KMS-11 (cell line): ENCODE data around the gene ABHD17B.

Experiments used
- H2AFZ ChIP-seq: fragments of 200-600 bp; sonication (generic); 2 replicates; pipeline ENCODE4 v1.6.1; 2016; ENCODE audit warnings: antibody characterized with exemption, mixed run types, low read depth
- H3K27ac ChIP-seq: fragments of 200-600 bp; sonication (generic); 2 replicates; pipeline ENCODE4 v1.6.1; 2016; ENCODE audit warnings: mild to moderate bottlenecking, mixed run types
- H3K27me3 ChIP-seq: fragments of 200-600 bp; sonication (generic); 2 replicates; pipeline ENCODE4 v1.6.1; 2017; ENCODE audit warnings: mild to moderate bottlenecking, low read depth, mixed run types, moderate library complexity; ENCODE audit not compliant: insufficient read depth
- H3K36me3 ChIP-seq: fragments of 200-600 bp; sonication (generic); 2 replicates; pipeline ENCODE4 v1.6.1; 2017; ENCODE audit warnings: mild to moderate bottlenecking, mixed run types; ENCODE audit not compliant: insufficient read depth
- H3K4me1 ChIP-seq: fragments of 200-600 bp; sonication (generic); 2 replicates; pipeline ENCODE4 v1.6.1; 2016; ENCODE audit warnings: mild to moderate bottlenecking, low read depth, mixed run types; ENCODE audit not compliant: poor library complexity, severe bottlenecking
- H3K4me2 ChIP-seq: fragments of 200-600 bp; sonication (generic); 2 replicates; pipeline ENCODE4 v1.7.0; 2016; ENCODE audit warnings: mild to moderate bottlenecking, mixed run types
- H3K4me3 ChIP-seq: fragments of 200-600 bp; sonication (generic); IDR thresholded peaks from 2 replicates; pipeline ENCODE4 v1.6.1; 2017; ENCODE audit warnings: low read depth, low read length, mixed read lengths; ENCODE audit not compliant: insufficient read depth
- H3K79me2 ChIP-seq: fragments of 200-600 bp; sonication (generic); 2 replicates; pipeline ENCODE4 v1.6.1; 2016; ENCODE audit warnings: low read depth, mixed run types; ENCODE audit not compliant: insufficient read depth
- H3K9ac ChIP-seq: fragments of 200-600 bp; sonication (generic); 2 replicates; pipeline ENCODE4 v1.6.1; 2016; ENCODE audit warnings: mild to moderate bottlenecking, mixed run types
- H4K20me1 ChIP-seq: fragments of 200-600 bp; sonication (generic); 2 replicates; pipeline ENCODE4 v1.6.1; 2016; ENCODE audit warnings: mild to moderate bottlenecking, mixed run types; ENCODE audit not compliant: insufficient read depth
- CTCF ChIP-seq: fragments of 200-600 bp; sonication (generic); conservative IDR thresholded peaks from 2 replicates; pipeline ENCODE4 v1.6.1; 2017; ENCODE audit warnings: low read depth, mild to moderate bottlenecking, antibody characterized with exemption, low read length, moderate library complexity, mixed read lengths

Gene ABHD17B

DNA sequence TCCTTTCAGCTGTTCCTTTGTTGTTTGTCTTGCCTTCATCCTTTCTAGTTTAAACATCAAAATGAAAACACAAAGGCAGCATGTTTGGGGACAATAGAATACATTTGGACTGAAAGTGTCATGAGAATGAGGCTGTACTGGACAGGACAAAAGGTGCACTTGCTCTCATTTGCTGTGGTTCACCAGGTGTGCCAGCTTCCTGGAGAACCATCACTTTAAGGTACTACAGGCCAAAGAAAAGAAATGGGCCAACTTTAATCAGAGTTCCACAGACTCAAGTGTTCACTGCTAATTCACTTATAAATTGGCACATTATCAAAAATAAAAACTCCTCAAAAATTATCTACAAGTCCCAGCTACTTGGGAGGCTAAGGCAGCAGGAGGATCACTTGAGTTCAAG is 53.8 kb downstream of the ABHD17B start:
- TF ChIP-seq CTCF = no peak

DNA sequence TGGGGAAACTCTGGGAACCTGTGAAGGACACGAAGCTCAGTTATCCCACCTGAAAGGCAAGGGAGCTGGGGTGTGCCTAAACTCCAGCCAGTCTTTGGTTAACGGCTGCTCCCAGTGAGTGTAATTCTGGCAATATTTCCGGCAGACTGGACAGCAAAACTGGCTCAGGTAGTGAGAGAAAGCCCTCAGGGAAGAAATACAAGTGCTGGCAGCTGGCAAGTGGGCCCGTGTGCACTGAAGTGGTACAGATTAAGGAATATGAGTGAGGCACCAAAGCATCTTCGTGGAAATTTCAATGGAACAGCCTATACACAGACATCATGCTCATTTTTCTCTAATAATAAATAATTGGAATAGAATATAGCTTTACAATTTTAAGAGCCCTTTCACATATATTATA is 56.2 kb downstream of the ABHD17B start:
- TF ChIP-seq CTCF = no peak
- Histone ChIP-seq H2AFZ (no peak overlapping the region), H3K4me1 (peaks cover 26% of the 10 kb centered on the region)

More for the DNA sequence above, 53.8 kb downstream of the ABHD17B start:
- no peak overlapping the region for H3K9ac ChIP-seq
- no peaks in the 10 kb centered on the region for H3K27me3 ChIP-seq
- no peak overlapping the region for H3K4me2 ChIP-seq
- peaks cover 26% of the 10 kb centered on the region for H3K4me1 ChIP-seq
- H2AFZ ChIP-seq = no peak overlapping the region
- H3K79me2 ChIP-seq = no peaks in the 10 kb centered on the region
- no peaks in the 10 kb centered on the region for H3K36me3 ChIP-seq
- no peak overlapping the region for H3K27ac ChIP-seq
- H4K20me1 ChIP-seq = no peaks in the 10 kb centered on the region
- H3K4me3 ChIP-seq = no peak overlapping the region

GRCh38 chr9:71853084-71853483 is 57.9 kb downstream of the ABHD17B start:
- H3K4me2 ChIP-seq = no peak overlapping the region
- no peaks in the 10 kb centered on the region for H3K79me2 ChIP-seq
- H3K4me1 ChIP-seq = peaks cover 11% of the 10 kb centered on the region
- H3K36me3 ChIP-seq = no peaks in the 10 kb centered on the region
- no peak overlapping the region for H3K27ac ChIP-seq
- H3K4me3 ChIP-seq = no peak overlapping the region
- no peak overlapping the region for H3K9ac ChIP-seq
- no peak for TF ChIP-seq CTCF
- no peaks in the 10 kb centered on the region for H3K27me3 ChIP-seq
- no peaks in the 10 kb centered on the region for H4K20me1 ChIP-seq
- H2AFZ ChIP-seq = no peak overlapping the region

More for the DNA sequence above, 56.2 kb downstream of the ABHD17B start:
- Histone ChIP-seq H3K4me2 (no peak overlapping the region), H3K9ac (no peak overlapping the region), H3K79me2 (no peaks in the 10 kb centered on the region), H3K36me3 (no peaks in the 10 kb centered on the region), H3K27me3 (no peaks in the 10 kb centered on the region), H3K27ac (no peak overlapping the region), H3K4me3 (no peak overlapping the region), H4K20me1 (no peaks in the 10 kb centered on the region)

DNA sequence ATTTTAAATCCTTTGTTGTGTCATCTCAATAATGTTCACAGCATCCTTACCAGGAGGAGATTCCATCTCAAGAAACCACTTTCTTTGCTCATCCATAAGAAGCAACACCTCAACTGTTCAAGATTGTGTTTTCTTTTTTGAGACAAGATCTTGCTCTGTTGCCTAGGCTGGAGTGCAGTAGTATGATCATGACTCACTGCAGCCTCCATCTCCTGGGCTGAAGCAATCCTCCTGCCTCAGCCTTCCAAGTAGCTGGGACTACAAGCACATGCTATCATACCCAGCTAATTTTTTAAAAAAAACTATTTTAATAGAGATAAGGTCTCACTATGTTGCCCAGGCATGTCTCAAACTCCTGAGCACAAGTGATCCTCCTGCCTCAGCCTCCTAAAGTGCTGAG is 60.0 kb downstream of the ABHD17B start:
- Histone ChIP-seq H3K36me3 (no peaks in the 10 kb centered on the region), H3K4me3 (no peak overlapping the region), H3K9ac (no peak overlapping the region), H3K4me1 (no peaks in the 10 kb centered on the region), H3K79me2 (no peaks in the 10 kb centered on the region), H4K20me1 (no peaks in the 10 kb centered on the region), H3K27ac (no peak overlapping the region), H3K27me3 (no peaks in the 10 kb centered on the region), H3K4me2 (no peak overlapping the region), H2AFZ (no peak overlapping the region)
- TF ChIP-seq CTCF = no peak
